A549 treated with ZK216348 at 1 μM for 4 hours (cell line): Measurements from ENCODE around the gene TPPP3. TPM values are rescaled to one million over a fixed set of nuclear protein-coding genes. Genes with fewer than 3 reads are reported as not detected.

Source experiments
- total RNA-seq: library from RNA; stranded (reverse); fragments of 200-300 nt; extraction: Qiagen RNA extraction; gene quantifications from 5 replicates; pipeline ENCODE4 v1.2.3, GENCODE V29; 2022; ENCODE audit warnings: low read depth

TPPP3 gene
- total RNA-seq, result 7.5 to 12.4 TPM (median 12.3 TPM) in 5 replicates

DNA sequence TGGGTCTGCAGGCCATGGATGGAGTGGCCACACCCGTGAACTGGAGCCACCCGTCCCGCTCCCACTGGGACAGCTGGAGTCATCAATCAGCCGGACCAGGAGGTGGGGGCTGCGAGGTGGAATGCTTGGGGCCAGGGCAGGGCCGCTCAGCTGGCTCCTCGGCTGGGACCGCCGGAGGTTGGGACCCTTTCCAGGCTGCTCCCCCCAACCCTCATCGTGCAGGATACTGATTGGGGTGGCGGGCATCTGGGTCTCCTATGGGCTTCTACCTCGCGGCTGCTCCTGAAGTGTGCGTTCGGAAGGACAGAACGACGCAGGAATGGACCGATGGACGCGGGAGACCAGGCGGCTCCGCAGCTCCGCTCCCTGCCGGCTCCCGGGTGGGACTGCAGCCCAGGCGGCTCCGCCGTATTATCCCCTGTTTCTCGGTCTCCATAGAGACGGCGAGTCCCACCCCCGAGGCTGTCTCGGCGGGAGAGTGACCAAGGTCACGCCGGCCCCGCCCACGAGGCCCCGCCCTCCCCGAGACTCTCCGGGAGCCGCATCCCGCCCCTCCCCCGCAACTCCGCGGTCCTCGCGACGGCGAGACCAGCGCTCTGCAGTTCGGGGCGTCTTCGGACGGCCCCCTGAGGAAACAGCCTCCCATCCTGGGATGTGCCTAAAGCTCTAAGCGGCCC is at the start of gene TPPP3:
TSS of gene TPPP3 (minus strand) at position 388 of the 677 bp plus-strand sequence. CDS start 2,387 bp downstream, outside the sequence.

DNA sequence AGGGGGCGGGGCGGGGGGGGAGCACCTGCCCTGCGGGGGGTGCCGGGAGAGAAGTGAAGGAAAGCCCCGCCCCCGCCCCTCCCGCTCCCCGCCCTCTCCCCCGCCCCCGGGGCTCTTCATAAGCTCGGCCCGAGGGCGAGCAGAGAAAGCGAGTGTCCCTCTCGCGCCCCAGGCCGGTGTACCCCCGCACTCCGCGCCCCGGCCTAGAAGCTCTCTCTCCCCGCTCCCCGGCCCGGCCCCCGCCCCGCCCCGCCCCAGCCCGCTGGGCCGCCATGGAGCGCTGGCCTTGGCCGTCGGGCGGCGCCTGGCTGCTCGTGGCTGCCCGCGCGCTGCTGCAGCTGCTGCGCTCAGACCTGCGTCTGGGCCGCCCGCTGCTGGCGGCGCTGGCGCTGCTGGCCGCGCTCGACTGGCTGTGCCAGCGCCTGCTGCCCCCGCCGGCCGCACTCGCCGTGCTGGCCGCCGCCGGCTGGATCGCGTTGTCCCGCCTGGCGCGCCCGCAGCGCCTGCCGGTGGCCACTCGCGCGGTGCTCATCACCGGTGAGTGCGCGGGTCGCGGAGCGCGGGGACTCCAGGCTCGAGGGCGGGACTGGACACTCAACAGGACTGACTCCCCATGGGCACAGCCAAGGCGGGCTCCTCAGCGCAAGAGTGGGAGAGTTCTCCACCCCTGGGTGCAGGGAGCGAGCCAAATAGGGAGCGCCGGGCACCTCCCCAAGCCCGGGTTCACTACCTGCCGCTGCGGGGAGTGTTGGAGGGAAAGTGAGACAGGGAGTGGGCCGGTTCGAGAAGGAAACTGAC is 37.9 kb upstream of the TPPP3 start, which contains the start of gene HSD11B2:
TSS of gene HSD11B2 (plus strand) at position 145 of the 798 bp plus-strand sequence. CDS start at position 273, 128 bp downstream.

DNA sequence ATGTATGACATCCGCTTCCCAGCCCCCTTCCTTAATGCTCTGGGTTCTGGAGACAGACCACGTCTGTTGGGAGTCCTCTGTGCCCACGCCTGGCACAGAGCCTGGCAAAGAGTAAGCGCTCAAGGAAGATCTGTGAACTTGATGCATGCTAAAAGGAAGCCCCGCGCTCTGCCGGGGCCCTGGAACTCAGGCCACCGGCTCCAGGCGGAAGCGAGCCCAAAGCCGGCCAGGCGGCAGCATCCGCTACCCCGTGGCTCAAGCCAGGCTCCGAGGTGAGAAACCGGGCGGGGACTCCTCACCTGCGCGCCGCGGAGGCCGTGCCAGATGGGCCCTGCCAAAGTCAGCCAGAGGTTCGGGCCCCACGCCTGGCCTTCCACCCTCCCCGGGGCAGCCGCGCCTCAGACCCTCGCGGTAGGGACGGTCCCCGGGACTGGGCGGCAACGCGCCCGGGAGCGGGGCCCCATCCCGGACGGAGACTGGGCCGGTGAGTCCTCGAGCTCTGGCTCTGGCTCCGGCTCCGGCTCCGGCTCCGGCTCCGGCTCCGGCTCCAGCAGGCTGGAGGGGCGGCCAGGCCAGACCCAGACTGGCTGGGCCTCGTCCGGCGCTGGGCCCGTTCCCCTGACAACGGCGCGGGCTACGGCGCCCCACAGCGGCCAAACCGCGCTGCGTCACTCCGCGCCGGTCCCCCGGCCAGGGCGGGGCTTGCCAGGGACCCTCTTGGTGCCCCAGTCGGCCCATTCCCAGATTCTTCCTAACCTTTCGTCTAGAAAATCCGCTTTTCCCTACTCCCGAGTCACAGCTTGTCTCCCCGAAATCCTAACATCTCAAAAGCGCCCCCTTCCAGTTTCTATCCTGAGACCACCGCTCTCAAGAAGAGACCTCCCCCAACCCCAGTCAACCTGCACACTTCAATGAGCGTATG is 22.8 kb upstream of the TPPP3 start, which contains the start of gene ZDHHC1:
TSS of gene ZDHHC1 (minus strand) at position 606 of the 922 bp plus-strand sequence. CDS start 8,702 bp downstream, outside the sequence.

Other genes starting within 250 kb of the TPPP3 start
- 6.2 to 10.8 TPM (median 8.8 TPM) in 5 replicates for gene B3GNT9, start 242.5 kb downstream of the TPPP3 start, total RNA-seq
- 8.5 to 23.1 TPM (median 20.9 TPM) in 5 replicates for gene TRADD, start 233.6 kb downstream of the TPPP3 start, total RNA-seq
- 4.4 to 12.7 TPM (median 9.8 TPM) in 5 replicates for gene FBXL8, start 233.5 kb downstream of the TPPP3 start, total RNA-seq
- gene HSF4, start 228.8 kb downstream of the TPPP3 start, total RNA-seq, result 10.2 to 23.3 TPM (median 14.8 TPM) in 5 replicates
- 54.6 to 75.8 TPM (median 68.3 TPM) in 5 replicates for gene NOL3, start 223.0 kb downstream of the TPPP3 start, total RNA-seq
- 3.7 to 7.9 TPM (median 6.9 TPM) in 5 replicates for gene MATCAP1, start 209.5 kb downstream of the TPPP3 start, total RNA-seq
- gene EXOC3L1, start 203.4 kb downstream of the TPPP3 start, total RNA-seq, result 0.07 to 0.27 TPM (median 0.27 TPM) in 3 of 5 replicates, not detected in the others
- 64.0 to 101 TPM (median 98.3 TPM) in 5 replicates for gene E2F4, start 201.3 kb downstream of the TPPP3 start, total RNA-seq
- gene ELMO3, start 194.4 kb downstream of the TPPP3 start, total RNA-seq, result 0.61 to 1.9 TPM (median 1.3 TPM) in 5 replicates
- gene TMEM208, start 166.4 kb downstream of the TPPP3 start, total RNA-seq, result 78.6 to 99.6 TPM (median 92.1 TPM) in 5 replicates
- gene FHOD1, start 146.0 kb downstream of the TPPP3 start, total RNA-seq, result 34.5 to 67.0 TPM (median 52.3 TPM) in 5 replicates
- gene SLC9A5, start 144.5 kb downstream of the TPPP3 start, total RNA-seq, result 1.0 to 2.1 TPM (median 1.6 TPM) in 5 replicates
- gene PLEKHG4, start 114.0 kb downstream of the TPPP3 start, total RNA-seq, result 11.2 to 17.2 TPM (median 15.7 TPM) in 5 replicates
- gene KCTD19, start 66.8 kb downstream of the TPPP3 start, total RNA-seq, result 0.06 to 0.45 TPM in 2 of 5 replicates, not detected in the others
- 0.21 to 0.41 TPM in 2 of 5 replicates, not detected in the others for gene LRRC36, start 66.7 kb downstream of the TPPP3 start, total RNA-seq
- gene ZDHHC1, start 23.0 kb upstream of the TPPP3 start, total RNA-seq, result 3.7 to 7.1 TPM (median 5.9 TPM) in 5 replicates
- 1.4 to 1.7 TPM (median 1.6 TPM) in 5 replicates for gene HSD11B2, start 37.6 kb upstream of the TPPP3 start, total RNA-seq
- gene ATP6V0D1, start 87.7 kb upstream of the TPPP3 start, total RNA-seq, result 97.6 to 117 TPM (median 109 TPM) in 5 replicates
- not detected in 5 replicates for gene AGRP, start 90.0 kb upstream of the TPPP3 start, total RNA-seq
- 28.9 to 50.3 TPM (median 43.1 TPM) in 5 replicates for gene RIPOR1, start 135.3 kb upstream of the TPPP3 start, total RNA-seq
- gene CTCF, start 169.0 kb upstream of the TPPP3 start, total RNA-seq, result 34.2 to 38.7 TPM (median 36.1 TPM) in 5 replicates